Measurements from ENCODE around the gene SLC25A10.

- TF ChIP-seq ZNF274 (IDR thresholded peaks at IDR 0.05; ENCODE audit: low read depth, low read length): no peak
- no peak for TF ChIP-seq SUZ12 (IDR thresholded peaks at IDR 0.05; ENCODE audit: extremely low read depth, insufficient read depth, insufficient read length)
- TF ChIP-seq YY1 (IDR thresholded peaks at IDR 0.05; ENCODE audit: insufficient read depth, insufficient read length): no peak
These were observed 452 bp downstream of the SLC25A10 start for GRCh38 chr17:81712468-81713003.

Data from NT2/D1 (cell line).